BJ (cell line): Measurements from ENCODE around the gene MCOLN2. TPM values are rescaled to one million over a fixed set of nuclear protein-coding genes. Genes with fewer than 3 reads are reported as not detected.
"Not testable (repeated sequence)": the region's sequence is repeated elsewhere in the genome, so short reads cannot be mapped to it uniquely, and the experiment has no call there.

Experiments
- CTCF ChIA-PET: fragments of 350-600 bp; formaldehyde crosslinking; extraction: SDS; loops from one replicate; lab custom pipeline; 2021; ENCODE audit warnings: antibody characterized with exemption, inconsistent platforms; lab: Yijun Ruan, JAX
- POLR2A ChIA-PET: fragments of 300-600 bp; sonication (Branson Sonifier 250); formaldehyde crosslinking; extraction: SDS; loops from one replicate; lab custom pipeline; 2021; ENCODE audit warnings: antibody characterized with exemption; lab: Charles Lee
- DNase-seq: peaks from one replicate; pipeline ENCODE4 v3.0.0-alpha.2; 2011; ENCODE audit warnings: low read depth
- H3K27me3 ChIP-seq: 2 replicates; pipeline ENCODE4 v1.6.0; 2011; ENCODE audit warnings: low read length; ENCODE audit not compliant: control insufficient read depth, insufficient read depth
- H3K36me3 ChIP-seq: 2 replicates; pipeline ENCODE4 v1.5.1; 2011; ENCODE audit warnings: low read length; ENCODE audit not compliant: control insufficient read depth, insufficient read depth
- H3K4me3 ChIP-seq: 2 replicates; pipeline ENCODE4 v1.5.1; 2011; ENCODE audit warnings: low read depth, mild to moderate bottlenecking, control low read depth, low read length
- polyA plus RNA-seq: library from polyadenylated mRNA; depleted of rRNA; stranded (reverse); fragments of >200 nt; gene quantifications from 2 replicates; pipeline ENCODE4 v1.2.3, GENCODE V29; 2011
- TF ChIP-seq, protein P1 (sequence below): IDR thresholded peaks from 2 replicates; pipeline ENCODE4 v1.5.1; 2011; ENCODE audit warnings: low read depth, mild to moderate bottlenecking, control low read depth, inconsistent platforms, low read length, moderate library complexity; ENCODE audit not compliant: insufficient read depth

MCOLN2 gene
- polyA plus RNA-seq, 1 experiment = 0.29 TPM

DNA sequence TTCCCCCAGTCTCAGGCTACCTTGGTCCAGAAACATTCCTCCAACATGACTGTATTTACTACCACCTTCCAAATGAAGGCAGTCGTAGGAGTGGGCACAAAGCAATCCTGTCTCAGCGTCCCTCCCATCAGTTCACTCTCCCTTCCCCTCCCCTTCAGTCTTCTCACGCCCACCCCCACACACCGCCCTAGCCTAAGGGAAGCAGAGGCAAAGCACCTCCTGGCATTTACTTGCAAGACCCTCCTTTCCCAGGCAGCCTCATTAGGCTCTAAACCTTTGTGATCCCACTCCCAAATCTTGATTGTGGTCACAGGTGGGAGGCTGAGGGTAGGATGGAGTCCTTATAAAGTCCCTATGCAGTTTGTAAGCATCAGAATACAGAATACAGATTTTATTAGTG lies 80.0 kb downstream of the MCOLN2 start:
- TF ChIP-seq, protein P1, sequence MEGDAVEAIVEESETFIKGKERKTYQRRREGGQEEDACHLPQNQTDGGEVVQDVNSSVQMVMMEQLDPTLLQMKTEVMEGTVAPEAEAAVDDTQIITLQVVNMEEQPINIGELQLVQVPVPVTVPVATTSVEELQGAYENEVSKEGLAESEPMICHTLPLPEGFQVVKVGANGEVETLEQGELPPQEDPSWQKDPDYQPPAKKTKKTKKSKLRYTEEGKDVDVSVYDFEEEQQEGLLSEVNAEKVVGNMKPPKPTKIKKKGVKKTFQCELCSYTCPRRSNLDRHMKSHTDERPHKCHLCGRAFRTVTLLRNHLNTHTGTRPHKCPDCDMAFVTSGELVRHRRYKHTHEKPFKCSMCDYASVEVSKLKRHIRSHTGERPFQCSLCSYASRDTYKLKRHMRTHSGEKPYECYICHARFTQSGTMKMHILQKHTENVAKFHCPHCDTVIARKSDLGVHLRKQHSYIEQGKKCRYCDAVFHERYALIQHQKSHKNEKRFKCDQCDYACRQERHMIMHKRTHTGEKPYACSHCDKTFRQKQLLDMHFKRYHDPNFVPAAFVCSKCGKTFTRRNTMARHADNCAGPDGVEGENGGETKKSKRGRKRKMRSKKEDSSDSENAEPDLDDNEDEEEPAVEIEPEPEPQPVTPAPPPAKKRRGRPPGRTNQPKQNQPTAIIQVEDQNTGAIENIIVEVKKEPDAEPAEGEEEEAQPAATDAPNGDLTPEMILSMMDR = no peak
- H3K36me3 ChIP-seq = no peaks in the 10 kb centered on the region
- peaks cover 5% of the 10 kb centered on the region for H3K27me3 ChIP-seq
- no peak overlapping the region for H3K4me3 ChIP-seq
- no peak for DNase-seq
- ChIA-PET CTCF (no interaction called here), POLR2A (no interaction called here)

- DNase-seq = no peak
- ChIA-PET POLR2A (no interaction called here), CTCF (interaction anchor here (0.8 to 1.6 kb wide), 3 partner anchors 9 to 31 kb away, joined by 3 read pairs; no protein-coding TSS in a partner anchor)
- TF ChIP-seq, protein P1 = no peak
- Histone ChIP-seq H3K36me3 (no peaks in the 10 kb centered on the region), H3K27me3 (peaks cover 3% of the 10 kb centered on the region), H3K4me3 (no peak overlapping the region)
Observed at GRCh38 chr1:84913555-84913892, 83.4 kb downstream of the MCOLN2 start.

GRCh38 chr1:84912726-84913554 lies 84.0 kb downstream of the MCOLN2 start:
- DNase-seq = no peak
- CTCF ChIA-PET = interaction anchor here (0.8 to 1.6 kb wide), 3 partner anchors 10 to 32 kb away, joined by 3 read pairs; no protein-coding TSS in a partner anchor
- no peaks in the 10 kb centered on the region for H3K36me3 ChIP-seq
- POLR2A ChIA-PET = no interaction called here
- H3K4me3 ChIP-seq = no peak overlapping the region
- TF ChIP-seq, protein P1 = no peak
- H3K27me3 ChIP-seq = peaks cover 3% of the 10 kb centered on the region

- CTCF ChIA-PET, H3K36me3 ChIP-seq, H3K4me3 ChIP-seq, DNase-seq, H3K27me3 ChIP-seq, POLR2A ChIA-PET: not testable (repeated sequence)
Observed at GRCh38 chr1:84908746-84909464, 88.0 kb downstream of the MCOLN2 start.

- DNase-seq = no peak
- ChIA-PET POLR2A (no interaction called here), CTCF (no interaction called here)
- Histone ChIP-seq H3K27me3 (peaks cover 3% of the 10 kb centered on the region), H3K4me3 (no peak overlapping the region), H3K36me3 (no peaks in the 10 kb centered on the region)
- TF ChIP-seq, protein P1 = no peak
Observed at GRCh38 chr1:84907095-84907827, 89.7 kb downstream of the MCOLN2 start.

GRCh38 chr1:84902727-84903126 lies 94.2 kb downstream of the MCOLN2 start:
- CTCF ChIA-PET, DNase-seq, H3K27me3 ChIP-seq, H3K4me3 ChIP-seq, H3K36me3 ChIP-seq, POLR2A ChIA-PET: not testable (repeated sequence)
